GM21367 (cell line): ENCODE measurements around the gene SOX14.

ENCODE experiments used
- ATAC-seq: cut with Tn5 transposase; IDR thresholded peaks from one replicate; pipeline ENCODE4 v1.9.1; 2021; ENCODE audit not compliant: unreplicated experiment

SOX14 gene

GRCh38 chr3:137764001-137764433 lies at the start of gene SOX14:
Gene SOX14 (plus strand): TSS chr3:137764315. CDS start chr3:137764785, 470 bp downstream.
- ATAC-seq: no peak

DNA sequence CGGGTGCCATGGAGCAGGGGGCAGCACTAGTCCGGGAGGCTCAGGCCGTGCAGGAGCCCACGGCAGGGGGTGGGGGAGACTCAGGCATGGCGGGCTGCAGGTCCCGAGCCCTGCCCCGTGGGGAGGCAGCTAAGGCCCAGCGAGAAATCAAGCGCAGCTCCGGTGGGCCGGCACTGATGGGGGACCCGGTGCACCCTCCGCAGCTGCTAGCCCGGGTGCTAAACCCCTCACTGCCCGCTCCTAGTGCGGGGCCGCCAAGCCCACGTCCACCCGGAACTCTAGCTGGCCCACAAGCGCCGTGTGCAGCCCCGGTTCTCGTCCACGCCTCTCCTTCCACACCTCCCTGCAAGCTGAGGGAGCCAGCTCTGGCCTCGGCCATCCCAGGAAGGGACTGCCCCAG lies 49.6 kb upstream of the SOX14 start:
- ATAC-seq: no peak

- no peak for ATAC-seq
Observed at GRCh38 chr3:137724240-137724639, 39.9 kb upstream of the SOX14 start.

GRCh38 chr3:137737208-137737607 lies 26.9 kb upstream of the SOX14 start:
- ATAC-seq: no peak

DNA sequence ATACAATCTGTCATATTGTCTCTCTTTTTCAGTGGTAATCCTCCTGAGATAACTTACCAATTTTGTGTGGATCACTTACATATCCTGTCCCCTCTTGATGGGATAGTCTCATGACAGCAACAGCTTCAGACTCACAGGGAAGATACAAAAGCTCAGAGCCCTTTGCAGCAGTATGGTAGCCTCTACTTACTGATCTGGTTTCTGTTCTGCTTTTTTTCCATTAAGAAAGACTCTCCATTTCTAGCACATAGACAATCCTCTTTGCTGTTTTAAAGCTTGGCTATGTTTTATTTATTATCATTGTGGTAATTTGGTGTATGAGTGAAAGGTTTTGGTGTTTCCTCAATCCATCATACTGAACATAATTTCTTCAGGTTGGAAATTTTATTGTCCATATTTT lies 25.4 kb upstream of the SOX14 start:
- no peak for ATAC-seq

- no peak for ATAC-seq
Observed at GRCh38 chr3:137743608-137744007, 20.5 kb upstream of the SOX14 start.

DNA sequence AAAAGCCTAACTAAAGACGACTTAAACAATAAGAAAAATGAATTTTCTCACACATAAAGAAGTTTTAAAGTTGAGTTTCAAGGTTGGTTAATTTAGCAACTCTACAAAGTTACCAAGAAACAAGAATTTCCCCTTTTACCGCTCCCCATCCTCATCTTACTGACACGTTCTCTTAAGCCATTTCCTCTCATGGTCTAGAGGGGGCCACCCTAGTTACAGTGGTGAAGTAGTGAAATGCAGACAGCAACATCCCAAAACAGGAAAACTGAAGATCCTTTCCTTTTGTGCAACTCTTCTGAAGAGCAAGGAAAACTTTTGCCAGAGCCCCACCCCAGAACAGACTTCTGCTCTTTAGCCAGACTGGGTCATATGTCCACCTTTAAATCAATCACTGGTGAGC lies 17.3 kb upstream of the SOX14 start:
- no peak for ATAC-seq

DNA sequence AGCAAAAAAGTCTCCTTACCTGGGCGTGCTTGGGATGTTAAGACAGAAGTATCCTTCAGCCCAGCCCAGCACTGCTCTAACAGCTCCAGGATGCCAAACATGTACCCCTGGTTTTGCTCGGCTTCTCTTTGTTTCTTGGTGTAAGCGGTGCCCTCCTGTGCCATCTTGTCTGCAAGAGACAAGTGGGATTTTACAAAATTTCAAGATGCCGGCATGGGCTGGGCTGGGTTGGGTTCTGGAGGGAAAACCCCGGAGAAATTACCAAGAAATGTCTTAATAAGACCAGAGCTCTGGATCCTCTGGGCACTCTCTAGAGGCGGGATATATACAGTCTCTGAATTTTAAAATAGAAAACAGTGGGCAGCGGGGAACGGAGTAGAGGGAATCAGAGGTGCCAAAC lies 4.6 kb upstream of the SOX14 start:
- ATAC-seq: no peak

GRCh38 chr3:137760341-137761098 lies 3.6 kb upstream of the SOX14 start:
- no peak for ATAC-seq

- no peak for ATAC-seq
Observed at GRCh38 chr3:137761099-137761562, 3.0 kb upstream of the SOX14 start.

DNA sequence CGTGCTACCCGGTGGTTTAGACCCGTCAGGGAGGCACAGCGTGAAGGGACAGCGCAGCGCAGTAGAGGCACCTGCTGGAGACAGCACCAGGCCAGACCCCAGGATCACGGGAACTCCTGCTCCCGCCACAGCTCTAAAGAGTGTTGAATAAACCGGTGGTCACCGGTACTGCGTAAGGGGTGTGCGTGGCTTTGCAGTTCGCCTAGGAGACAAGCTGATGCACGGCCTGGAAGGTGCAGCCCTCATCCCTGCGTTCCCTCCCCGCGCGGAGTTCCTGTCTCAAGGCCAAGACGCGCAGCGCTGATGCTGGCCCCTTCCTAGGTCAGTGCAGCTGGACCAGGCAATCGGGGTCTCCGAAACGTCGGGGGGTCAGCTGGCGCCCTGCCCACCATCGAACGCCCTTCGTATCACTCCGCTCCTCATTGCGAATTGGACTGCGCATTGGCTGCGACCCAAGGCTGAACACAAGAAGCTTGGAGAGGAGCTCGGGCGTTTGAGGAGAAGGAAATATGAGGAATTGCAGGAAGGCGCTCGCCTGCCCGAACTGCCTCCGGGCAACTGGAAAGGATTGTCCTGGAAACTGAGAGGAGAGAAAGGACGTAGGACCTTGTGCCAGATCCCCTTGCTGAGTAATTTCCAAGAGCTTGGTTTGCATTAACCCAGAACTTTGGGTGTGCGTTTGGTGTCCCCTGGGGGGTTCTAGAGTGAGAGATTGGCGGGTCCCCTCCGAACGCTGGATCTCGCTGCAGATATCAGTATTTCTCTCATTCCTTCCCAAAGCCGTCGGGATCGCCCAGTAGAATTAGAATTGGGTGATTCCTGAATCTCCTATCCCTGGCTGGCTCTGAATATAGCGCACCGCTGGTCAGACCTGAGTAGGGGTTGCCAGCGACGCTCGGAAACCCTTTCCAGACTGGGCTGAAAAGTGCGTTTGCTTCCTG lies 2.3 kb upstream of the SOX14 start:
- ATAC-seq: no peak

GRCh38 chr3:137762674-137763593 lies 1.2 kb upstream of the SOX14 start:
- no peak for ATAC-seq

- no peak for ATAC-seq
Observed at GRCh38 chr3:137763594-137763938, 549 bp upstream of the SOX14 start.

- ATAC-seq: no peak
Observed at GRCh38 chr3:137764563-137765309, 621 bp downstream of the SOX14 start.

DNA sequence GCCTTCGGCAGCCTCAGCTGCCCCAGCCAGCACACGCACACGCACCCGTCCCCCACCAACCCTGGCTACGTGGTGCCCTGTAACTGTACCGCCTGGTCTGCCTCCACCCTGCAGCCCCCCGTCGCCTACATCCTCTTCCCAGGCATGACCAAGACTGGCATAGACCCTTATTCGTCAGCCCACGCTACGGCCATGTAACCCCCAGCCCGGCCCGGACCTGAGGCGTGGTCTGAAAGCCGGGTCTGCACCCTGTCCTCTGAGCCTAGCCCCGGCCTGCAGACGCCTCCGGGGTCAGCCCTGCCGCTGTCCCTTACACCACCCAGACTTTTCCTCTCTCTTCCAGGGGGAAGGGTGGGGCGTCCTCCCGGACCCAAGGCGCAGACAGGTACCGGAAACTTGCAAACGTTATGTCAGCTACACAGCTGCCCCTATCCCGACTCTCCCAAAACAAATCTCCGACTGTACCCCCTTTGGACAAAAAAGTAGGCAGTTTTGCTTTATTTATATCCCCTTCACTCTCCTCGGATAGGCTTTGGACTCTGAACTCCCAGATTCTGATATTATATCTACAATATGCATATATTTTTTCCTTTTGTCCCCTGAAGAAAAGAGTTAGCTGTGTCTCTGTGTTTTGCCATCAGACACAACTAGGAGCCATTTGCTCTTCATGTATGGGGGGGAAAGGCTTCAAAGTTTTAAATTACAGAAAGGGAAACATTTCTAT lies 1.4 kb downstream of the SOX14 start:
- ATAC-seq: no peak

- ATAC-seq: no peak
Observed at GRCh38 chr3:137766041-137766875, 2.1 kb downstream of the SOX14 start.

DNA sequence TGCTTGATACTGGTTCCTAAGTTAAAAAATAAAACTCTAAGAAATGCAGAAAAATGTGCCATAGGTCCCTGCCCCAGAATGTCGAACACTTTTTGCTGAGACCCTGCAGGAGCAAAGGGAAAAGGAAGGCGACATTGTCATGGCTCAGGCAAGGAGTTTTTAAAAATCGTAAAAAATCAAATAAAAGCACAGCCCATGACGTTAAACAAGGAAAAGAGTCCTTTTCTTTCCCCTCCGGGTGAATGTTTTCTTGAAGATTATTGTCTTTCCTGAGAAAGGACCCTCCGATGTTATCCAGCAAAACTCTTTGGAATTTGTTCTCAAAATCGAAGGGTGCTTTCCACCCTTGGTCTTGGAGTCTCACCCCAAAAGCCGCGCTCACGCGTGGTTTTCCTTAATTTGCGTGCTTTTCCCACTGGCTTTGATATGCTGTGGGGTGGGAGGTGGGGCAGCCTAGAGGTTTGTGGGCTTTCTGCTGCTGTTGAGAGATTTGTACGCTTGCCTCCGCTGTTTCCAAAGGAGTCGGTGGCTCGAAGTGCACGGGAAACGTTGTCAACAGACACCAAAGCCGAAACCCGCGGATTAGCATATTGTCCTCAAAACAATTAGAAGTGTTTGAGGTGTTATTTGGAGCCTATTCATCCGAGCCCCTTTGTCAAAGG lies 2.9 kb downstream of the SOX14 start:
- no peak for ATAC-seq
